ENCODE results near the gene GSDME.
"Not testable (repeated sequence)": the region's sequence is repeated elsewhere in the genome, so short reads cannot be mapped to it uniquely, and the experiment has no call there.

Gene GSDME

GRCh38 chr7:24740871-24741270 is 16.4 kb downstream of the GSDME start:
- DNase-seq = no peak

GRCh38 chr7:24739306-24739705 is 18.0 kb downstream of the GSDME start:
- no peak for DNase-seq

GRCh38 chr7:24738577-24738976 is 18.7 kb downstream of the GSDME start:
- no peak for DNase-seq

GRCh38 chr7:24737281-24737680 is 20.0 kb downstream of the GSDME start:
- DNase-seq = no peak

- DNase-seq = not testable (repeated sequence)
These were observed 21.7 kb downstream of the GSDME start for GRCh38 chr7:24735594-24735993.

- DNase-seq = no peak
These were observed 23.0 kb downstream of the GSDME start for GRCh38 chr7:24734306-24734705.

GRCh38 chr7:24733414-24734060 is 23.7 kb downstream of the GSDME start:
- no peak for DNase-seq

GRCh38 chr7:24732646-24733413 is 24.4 kb downstream of the GSDME start:
- DNase-seq = no peak

- DNase-seq = no peak
These were observed 26.0 kb downstream of the GSDME start for GRCh38 chr7:24731313-24731712.

GRCh38 chr7:24730018-24730369 is 27.3 kb downstream of the GSDME start:
- DNase-seq = no peak

GRCh38 chr7:24729365-24730017 is 27.8 kb downstream of the GSDME start:
- no peak for DNase-seq

GRCh38 chr7:24728503-24729364 is 28.5 kb downstream of the GSDME start:
- DNase-seq = no peak

- no peak for DNase-seq
These were observed 29.2 kb downstream of the GSDME start for GRCh38 chr7:24728121-24728500.

GRCh38 chr7:24727154-24728120 is 29.8 kb downstream of the GSDME start:
- no peak for DNase-seq

- no peak for DNase-seq
These were observed 31.6 kb downstream of the GSDME start for GRCh38 chr7:24725554-24726241.

GRCh38 chr7:24724451-24725190 is 32.6 kb downstream of the GSDME start:
- no peak for DNase-seq

GRCh38 chr7:24723178-24723530 is 34.1 kb downstream of the GSDME start:
- no peak for DNase-seq

- DNase-seq = no peak
These were observed 34.7 kb downstream of the GSDME start for GRCh38 chr7:24722386-24723177.

- DNase-seq = no peak
These were observed 35.7 kb downstream of the GSDME start for GRCh38 chr7:24721481-24722001.

- DNase-seq = no peak
These were observed 37.0 kb downstream of the GSDME start for GRCh38 chr7:24720283-24720682.
